ENCODE data around the gene BMPR1B. TPM values are rescaled to one million over a fixed set of nuclear protein-coding genes. Genes with fewer than 3 reads are reported as not detected.

BMPR1B gene
- total RNA-seq, 2 donors from 2014 or later: 0.10 to 0.24 TPM

GRCh38 chr4:94954251-94954650 lies 196.5 kb downstream of the BMPR1B start:
- Histone ChIP-seq H3K36me3 (no peaks in the 10 kb centered on the region), H3K27me3 (no peaks in the 10 kb centered on the region), H3K4me3 (no peak overlapping the region), H3K9me3 (no peaks in the 10 kb centered on the region), H3K27ac (no peak overlapping the region), H3K9ac (ENCODE audit: low read depth in 2 of 2, low read length in 2 of 2) (no peak overlapping the region), H3K4me1 (no peaks in the 10 kb centered on the region)
- TF ChIP-seq, protein P1, sequence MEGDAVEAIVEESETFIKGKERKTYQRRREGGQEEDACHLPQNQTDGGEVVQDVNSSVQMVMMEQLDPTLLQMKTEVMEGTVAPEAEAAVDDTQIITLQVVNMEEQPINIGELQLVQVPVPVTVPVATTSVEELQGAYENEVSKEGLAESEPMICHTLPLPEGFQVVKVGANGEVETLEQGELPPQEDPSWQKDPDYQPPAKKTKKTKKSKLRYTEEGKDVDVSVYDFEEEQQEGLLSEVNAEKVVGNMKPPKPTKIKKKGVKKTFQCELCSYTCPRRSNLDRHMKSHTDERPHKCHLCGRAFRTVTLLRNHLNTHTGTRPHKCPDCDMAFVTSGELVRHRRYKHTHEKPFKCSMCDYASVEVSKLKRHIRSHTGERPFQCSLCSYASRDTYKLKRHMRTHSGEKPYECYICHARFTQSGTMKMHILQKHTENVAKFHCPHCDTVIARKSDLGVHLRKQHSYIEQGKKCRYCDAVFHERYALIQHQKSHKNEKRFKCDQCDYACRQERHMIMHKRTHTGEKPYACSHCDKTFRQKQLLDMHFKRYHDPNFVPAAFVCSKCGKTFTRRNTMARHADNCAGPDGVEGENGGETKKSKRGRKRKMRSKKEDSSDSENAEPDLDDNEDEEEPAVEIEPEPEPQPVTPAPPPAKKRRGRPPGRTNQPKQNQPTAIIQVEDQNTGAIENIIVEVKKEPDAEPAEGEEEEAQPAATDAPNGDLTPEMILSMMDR (IDR thresholded peaks at IDR 0.05): no peak
- intact Hi-C loops (cut with DNase I): no loop called here
- no peak for DNase-seq

DNA sequence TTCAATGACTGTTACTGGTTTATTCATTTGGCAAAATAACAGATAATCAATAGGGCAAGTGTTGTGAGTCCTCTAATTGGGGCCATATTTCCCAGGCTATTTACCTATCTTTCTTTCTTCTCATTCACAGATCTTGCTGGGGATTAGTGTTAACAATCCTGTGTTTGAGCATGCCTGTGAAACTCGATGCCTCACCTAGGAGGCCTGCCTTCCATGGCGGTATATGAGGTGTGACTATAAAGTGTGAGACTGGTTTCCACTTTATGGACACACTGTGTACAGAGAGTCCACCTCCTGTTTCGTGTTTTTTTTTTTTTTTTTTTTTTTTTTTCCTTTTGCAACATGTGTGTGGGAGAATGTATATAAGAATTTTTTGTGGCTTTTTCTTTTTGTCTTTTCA lies 199.3 kb downstream of the BMPR1B start:
- Histone ChIP-seq H3K9ac (ENCODE audit: low read depth in 2 of 2, low read length in 2 of 2) (no peak overlapping the region), H3K4me1 (no peaks in the 10 kb centered on the region), H3K27ac (no peak overlapping the region), H3K9me3 (no peaks in the 10 kb centered on the region), H3K36me3 (no peaks in the 10 kb centered on the region), H3K4me3 (no peak overlapping the region), H3K27me3 (no peaks in the 10 kb centered on the region)
- DNase-seq: no peak
- intact Hi-C loops (cut with DNase I): no loop called here
- TF ChIP-seq, protein P1 (IDR thresholded peaks at IDR 0.05): no peak

- intact Hi-C loops (cut with DNase I): no loop called here
- H3K36me3 ChIP-seq: no peaks in the 10 kb centered on the region
- TF ChIP-seq, protein P1 (IDR thresholded peaks at IDR 0.05): no peak
- no peak overlapping the region for H3K4me3 ChIP-seq
- DNase-seq: no peak
- no peak overlapping the region for H3K27ac ChIP-seq
- H3K27me3 ChIP-seq: no peaks in the 10 kb centered on the region
- no peaks in the 10 kb centered on the region for H3K4me1 ChIP-seq
- no peak overlapping the region for H3K9ac ChIP-seq (ENCODE audit: low read depth in 2 of 2, low read length in 2 of 2)
- no peaks in the 10 kb centered on the region for H3K9me3 ChIP-seq
Measured at GRCh38 chr4:94959307-94959706, 201.6 kb downstream of the BMPR1B start.

- no peaks in the 10 kb centered on the region for H3K36me3 ChIP-seq
- no peak overlapping the region for H3K9ac ChIP-seq (ENCODE audit: low read depth in 2 of 2, low read length in 2 of 2)
- no peaks in the 10 kb centered on the region for H3K4me1 ChIP-seq
- no peak overlapping the region for H3K27ac ChIP-seq
- no peak for DNase-seq
- H3K27me3 ChIP-seq: no peaks in the 10 kb centered on the region
- no peak overlapping the region for H3K4me3 ChIP-seq
- H3K9me3 ChIP-seq: no peaks in the 10 kb centered on the region
- intact Hi-C loops (cut with DNase I): no loop called here
- TF ChIP-seq, protein P1 (IDR thresholded peaks at IDR 0.05): no peak
Measured at GRCh38 chr4:94960708-94961107, 203.0 kb downstream of the BMPR1B start.

DNA sequence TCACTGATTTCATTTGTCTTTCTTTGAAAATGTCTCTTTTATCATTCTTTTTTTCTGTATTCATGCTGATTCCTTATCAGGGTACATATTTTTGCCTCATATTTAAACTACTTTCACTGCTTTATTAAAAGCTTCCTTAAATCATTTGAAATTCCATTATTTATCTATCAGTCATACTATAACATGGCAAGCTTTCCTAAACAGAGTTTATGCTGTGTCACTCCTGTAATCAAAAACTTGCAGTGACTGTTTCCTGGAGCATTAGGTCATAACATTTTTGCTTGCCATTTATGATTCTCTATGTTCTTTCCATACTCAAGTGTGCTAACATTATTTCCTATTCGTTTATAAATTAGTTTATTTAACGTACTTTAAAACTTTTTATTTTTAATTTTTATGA lies 203.7 kb downstream of the BMPR1B start:
- DNase-seq: no peak
- Histone ChIP-seq H3K9me3 (no peaks in the 10 kb centered on the region), H3K27ac (no peak overlapping the region), H3K4me1 (no peaks in the 10 kb centered on the region), H3K27me3 (no peaks in the 10 kb centered on the region), H3K4me3 (no peak overlapping the region), H3K9ac (ENCODE audit: low read depth in 2 of 2, low read length in 2 of 2) (no peak overlapping the region), H3K36me3 (no peaks in the 10 kb centered on the region)
- intact Hi-C loops (cut with DNase I): no loop called here
- TF ChIP-seq, protein P1 (IDR thresholded peaks at IDR 0.05): no peak

- Histone ChIP-seq H3K9ac (ENCODE audit: low read depth in 2 of 2, low read length in 2 of 2) (no peak overlapping the region), H3K4me3 (no peak overlapping the region), H3K4me1 (no peaks in the 10 kb centered on the region), H3K27ac (no peak overlapping the region), H3K36me3 (no peaks in the 10 kb centered on the region), H3K9me3 (no peaks in the 10 kb centered on the region), H3K27me3 (no peaks in the 10 kb centered on the region)
- intact Hi-C loops (cut with DNase I): no loop called here
- TF ChIP-seq, protein P1 (IDR thresholded peaks at IDR 0.05): no peak
- DNase-seq: no peak
Measured at GRCh38 chr4:94962484-94962883, 204.7 kb downstream of the BMPR1B start.
